ENCODE measurements around the gene PRCP.

- TF ChIP-seq CTCF (conservative IDR thresholded peaks at IDR 0.05) (no peak), ZFX (IDR thresholded peaks at IDR 0.05) (no peak)
Measured at GRCh38 chr11:82901165-82901921, 1.1 kb upstream of the PRCP start, which contains the start of gene DDIAS.
